ENCODE data around the gene IDI1.

The IDI1 gene

DNA sequence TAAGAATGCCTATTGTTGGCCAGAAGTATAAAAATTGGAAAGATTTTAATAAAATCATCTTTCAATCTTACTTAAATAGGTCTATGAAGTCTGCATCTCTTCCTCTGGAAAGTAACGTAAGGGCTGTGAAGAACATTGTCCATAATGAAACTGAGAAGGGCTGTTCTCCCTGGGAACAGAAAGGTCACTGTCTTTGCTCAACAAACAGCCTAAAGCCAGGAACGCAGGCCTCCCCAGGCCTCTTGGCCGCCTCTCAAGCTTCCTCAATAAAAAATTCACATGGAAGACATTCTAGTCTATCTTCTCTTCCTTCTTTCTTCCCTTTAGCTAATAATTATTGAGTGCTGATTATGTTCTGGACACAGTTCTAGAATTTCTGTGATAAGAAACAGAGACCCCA is 14.2 kb downstream of the IDI1 start:
- no peak for DNase-seq (ENCODE audit: low read depth)
- no peak overlapping the region for H3K4me3 ChIP-seq (ENCODE audit: low read length)
- TF ChIP-seq, protein P1, sequence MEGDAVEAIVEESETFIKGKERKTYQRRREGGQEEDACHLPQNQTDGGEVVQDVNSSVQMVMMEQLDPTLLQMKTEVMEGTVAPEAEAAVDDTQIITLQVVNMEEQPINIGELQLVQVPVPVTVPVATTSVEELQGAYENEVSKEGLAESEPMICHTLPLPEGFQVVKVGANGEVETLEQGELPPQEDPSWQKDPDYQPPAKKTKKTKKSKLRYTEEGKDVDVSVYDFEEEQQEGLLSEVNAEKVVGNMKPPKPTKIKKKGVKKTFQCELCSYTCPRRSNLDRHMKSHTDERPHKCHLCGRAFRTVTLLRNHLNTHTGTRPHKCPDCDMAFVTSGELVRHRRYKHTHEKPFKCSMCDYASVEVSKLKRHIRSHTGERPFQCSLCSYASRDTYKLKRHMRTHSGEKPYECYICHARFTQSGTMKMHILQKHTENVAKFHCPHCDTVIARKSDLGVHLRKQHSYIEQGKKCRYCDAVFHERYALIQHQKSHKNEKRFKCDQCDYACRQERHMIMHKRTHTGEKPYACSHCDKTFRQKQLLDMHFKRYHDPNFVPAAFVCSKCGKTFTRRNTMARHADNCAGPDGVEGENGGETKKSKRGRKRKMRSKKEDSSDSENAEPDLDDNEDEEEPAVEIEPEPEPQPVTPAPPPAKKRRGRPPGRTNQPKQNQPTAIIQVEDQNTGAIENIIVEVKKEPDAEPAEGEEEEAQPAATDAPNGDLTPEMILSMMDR (conservative IDR thresholded peaks at IDR 0.05; ENCODE audit: low read length), result no peak

DNA sequence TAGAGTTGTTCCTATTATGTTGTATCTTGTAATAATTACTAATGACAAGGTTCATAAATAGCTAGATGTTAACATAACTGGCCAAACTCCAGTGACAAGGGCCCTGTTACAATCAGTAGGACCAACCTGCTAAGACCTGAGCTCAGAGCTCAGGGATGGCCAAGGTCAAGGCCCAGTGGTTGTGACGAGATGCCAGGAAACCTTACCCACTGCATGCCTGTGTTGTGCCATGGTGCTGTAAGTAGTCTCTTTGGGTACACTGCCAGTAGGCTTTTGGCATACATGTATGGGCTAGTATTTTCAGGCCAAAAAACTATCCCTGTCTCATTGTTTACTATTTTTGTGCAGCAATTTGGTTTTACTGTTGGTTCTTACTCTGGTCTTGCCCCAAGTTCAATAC is 15.3 kb downstream of the IDI1 start:
- H3K4me3 ChIP-seq (ENCODE audit: low read length), result no peak overlapping the region
- DNase-seq (ENCODE audit: low read depth), result no peak
- TF ChIP-seq, protein P1 (conservative IDR thresholded peaks at IDR 0.05; ENCODE audit: low read length), result no peak

DNA sequence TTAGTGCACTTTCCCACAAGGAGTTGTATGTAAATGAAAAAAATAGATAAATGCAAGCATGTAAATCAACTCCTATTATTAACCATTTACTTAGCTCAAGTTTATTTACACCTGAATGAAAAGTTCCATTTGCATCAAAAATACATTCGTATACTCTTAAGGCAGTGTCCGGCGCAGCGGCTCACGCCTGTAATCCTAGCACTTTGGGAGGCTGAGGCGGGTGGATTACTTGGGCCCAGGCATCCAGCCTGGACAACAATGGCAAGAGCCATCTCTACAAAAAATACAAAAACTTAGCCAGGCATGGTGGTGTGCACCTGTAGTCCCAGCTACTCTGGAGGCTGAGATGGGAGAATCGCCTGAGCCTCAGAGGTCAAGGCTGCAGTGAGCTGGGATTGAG is 19.1 kb downstream of the IDI1 start:
- no peak for DNase-seq (ENCODE audit: low read depth)
- TF ChIP-seq, protein P1 (conservative IDR thresholded peaks at IDR 0.05; ENCODE audit: low read length), result no peak
- no peak overlapping the region for H3K4me3 ChIP-seq (ENCODE audit: low read length)

DNA sequence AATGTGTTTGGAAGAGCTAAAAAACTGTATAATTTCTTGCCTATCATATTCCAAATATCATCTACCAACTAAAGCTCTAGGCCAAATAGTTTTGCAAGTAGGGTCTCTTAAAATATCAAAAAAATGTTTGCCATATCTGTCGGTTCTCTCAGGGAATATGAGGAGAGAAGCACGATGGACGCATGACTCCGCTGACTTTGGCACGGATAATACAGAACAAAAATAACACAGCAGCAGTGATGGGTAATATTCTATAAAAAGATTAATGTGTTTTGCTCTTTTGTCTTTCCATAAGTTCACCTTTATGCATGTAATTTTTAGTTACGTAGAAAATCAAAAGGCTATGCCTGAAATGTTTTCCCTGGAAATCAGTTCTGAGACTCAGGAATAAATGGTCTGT is 22.3 kb downstream of the IDI1 start:
- DNase-seq (ENCODE audit: low read depth), result no peak
- H3K4me3 ChIP-seq (ENCODE audit: low read length), result no peak overlapping the region
- TF ChIP-seq, protein P1 (conservative IDR thresholded peaks at IDR 0.05; ENCODE audit: low read length), result no peak

DNA sequence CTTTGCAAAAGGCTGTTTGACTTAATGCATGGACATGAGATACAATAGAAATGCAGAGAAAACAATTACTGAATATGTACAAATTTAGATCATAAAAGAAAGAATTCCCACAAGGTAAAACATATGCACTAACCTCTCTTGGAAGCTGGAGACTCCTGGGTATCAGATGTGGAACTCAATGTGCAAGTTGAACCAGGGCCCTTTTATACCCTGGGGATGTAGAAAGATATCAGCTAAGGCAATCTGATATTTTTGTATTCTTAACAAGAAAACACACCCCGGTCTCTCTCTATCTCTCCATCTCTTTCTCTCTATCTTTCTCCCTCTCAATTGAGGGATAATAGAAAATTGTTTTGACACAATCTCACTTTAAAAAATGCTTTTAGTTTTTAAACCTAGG is 23.2 kb downstream of the IDI1 start, which contains the start of gene IDI2:
Gene IDI2, minus strand, starts transcription at position 177 of the 400 bp plus-strand sequence. CDS start 1,136 bp downstream, outside the sequence.
- TF ChIP-seq, protein P1 (conservative IDR thresholded peaks at IDR 0.05; ENCODE audit: low read length), result no peak
- H3K4me3 ChIP-seq (ENCODE audit: low read length), result no peak within 1 kb of the TSS
- no peak for DNase-seq (ENCODE audit: low read depth)

DNA sequence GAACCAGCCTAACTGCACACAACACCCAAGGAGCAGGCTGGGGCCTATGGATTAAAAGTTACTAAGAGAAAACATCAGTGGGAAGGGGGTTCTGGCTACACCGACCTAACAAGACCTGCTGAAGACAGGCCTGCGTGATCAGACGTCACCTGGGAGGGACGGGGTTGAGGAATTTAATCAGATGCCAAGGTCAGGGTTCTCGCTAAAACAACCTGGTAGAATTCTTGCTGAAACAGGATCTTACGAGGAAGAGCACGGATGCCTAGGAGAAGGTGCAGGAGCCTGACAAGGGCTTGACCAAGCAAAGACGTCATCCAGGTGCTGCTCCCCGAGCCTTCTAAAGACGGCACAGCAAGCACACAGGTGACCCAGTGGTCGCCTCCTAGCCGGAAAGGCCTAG is 24.8 kb downstream of the IDI1 start:
- H3K4me3 ChIP-seq (ENCODE audit: low read length), result no peak overlapping the region
- TF ChIP-seq, protein P1 (conservative IDR thresholded peaks at IDR 0.05; ENCODE audit: low read length), result no peak
- DNase-seq (ENCODE audit: low read depth), result no peak

DNA sequence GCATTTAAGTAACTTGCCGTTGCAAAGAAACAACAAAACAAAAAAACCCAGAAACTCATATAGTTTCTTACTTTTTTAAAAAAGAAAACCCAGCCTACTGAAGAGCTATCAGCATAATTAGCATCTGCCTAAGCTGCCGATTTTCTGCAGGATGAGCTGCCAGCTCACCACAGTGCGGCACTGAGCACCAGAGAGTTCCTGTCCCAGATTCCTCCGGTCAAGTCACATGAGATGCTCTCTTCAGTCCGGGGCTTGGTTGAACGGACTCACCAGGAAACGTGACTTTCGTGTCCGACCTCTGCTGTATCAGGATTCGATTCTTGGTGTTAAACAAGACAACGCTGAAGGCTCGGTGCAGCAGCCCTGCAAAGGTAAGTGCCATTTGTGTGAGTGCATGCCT is 26.5 kb downstream of the IDI1 start:
- no peak for DNase-seq (ENCODE audit: low read depth)
- H3K4me3 ChIP-seq (ENCODE audit: low read length), result no peak overlapping the region
- TF ChIP-seq, protein P1 (conservative IDR thresholded peaks at IDR 0.05; ENCODE audit: low read length), result no peak
